Measurements from ENCODE around the gene MYRF. TPM values are rescaled to one million over a fixed set of nuclear protein-coding genes. Genes with fewer than 3 reads are reported as not detected.

The MYRF gene
- total RNA-seq, 1 donor from 2014 or later, result 62.1 TPM

DNA sequence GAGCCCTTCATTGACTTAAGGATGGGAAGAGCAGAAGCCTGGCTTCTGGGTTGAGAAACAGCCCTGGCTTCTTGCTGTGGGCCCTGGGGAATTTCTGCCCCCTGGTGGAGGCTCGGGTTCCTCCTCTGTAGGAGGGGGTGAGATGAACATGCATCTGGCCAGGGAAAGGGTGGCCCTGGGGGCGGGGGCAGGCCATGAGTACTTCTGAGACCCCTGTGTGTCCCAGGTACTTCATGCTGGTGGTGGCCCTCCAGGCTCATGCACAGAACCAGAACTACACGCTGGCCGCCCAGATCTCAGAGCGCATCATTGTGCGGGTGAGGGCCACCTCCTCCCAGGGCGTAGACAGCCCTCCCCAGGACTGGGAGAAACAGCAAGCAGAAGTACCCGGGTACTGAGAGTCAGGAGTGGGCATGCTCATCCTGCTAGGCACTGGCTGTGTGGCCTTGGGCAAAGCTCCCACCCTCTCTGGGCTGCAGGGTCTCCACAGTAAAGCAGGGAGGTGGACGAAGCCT, 24.2 kb downstream of the MYRF start:
- H3K9me3 Mint-ChIP-seq, result no peaks in the 10 kb centered on the region
- H3K27ac Mint-ChIP-seq, result no peak overlapping the region
- H3K4me3 Mint-ChIP-seq, result no peak overlapping the region
- H3K36me3 Mint-ChIP-seq, result peaks cover 6% of the 10 kb centered on the region
- H3K27me3 Mint-ChIP-seq, result no peaks in the 10 kb centered on the region
- H3K4me1 Mint-ChIP-seq (ENCODE audit: unreplicated experiment), result peaks cover 21% of the 10 kb centered on the region
- DNase-seq (ENCODE audit: extremely low spot score, unreplicated experiment), result no peak
- TF ChIP-seq, protein P1, sequence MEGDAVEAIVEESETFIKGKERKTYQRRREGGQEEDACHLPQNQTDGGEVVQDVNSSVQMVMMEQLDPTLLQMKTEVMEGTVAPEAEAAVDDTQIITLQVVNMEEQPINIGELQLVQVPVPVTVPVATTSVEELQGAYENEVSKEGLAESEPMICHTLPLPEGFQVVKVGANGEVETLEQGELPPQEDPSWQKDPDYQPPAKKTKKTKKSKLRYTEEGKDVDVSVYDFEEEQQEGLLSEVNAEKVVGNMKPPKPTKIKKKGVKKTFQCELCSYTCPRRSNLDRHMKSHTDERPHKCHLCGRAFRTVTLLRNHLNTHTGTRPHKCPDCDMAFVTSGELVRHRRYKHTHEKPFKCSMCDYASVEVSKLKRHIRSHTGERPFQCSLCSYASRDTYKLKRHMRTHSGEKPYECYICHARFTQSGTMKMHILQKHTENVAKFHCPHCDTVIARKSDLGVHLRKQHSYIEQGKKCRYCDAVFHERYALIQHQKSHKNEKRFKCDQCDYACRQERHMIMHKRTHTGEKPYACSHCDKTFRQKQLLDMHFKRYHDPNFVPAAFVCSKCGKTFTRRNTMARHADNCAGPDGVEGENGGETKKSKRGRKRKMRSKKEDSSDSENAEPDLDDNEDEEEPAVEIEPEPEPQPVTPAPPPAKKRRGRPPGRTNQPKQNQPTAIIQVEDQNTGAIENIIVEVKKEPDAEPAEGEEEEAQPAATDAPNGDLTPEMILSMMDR (conservative IDR thresholded peaks at IDR 0.05), result peak; percentile 76

DNA sequence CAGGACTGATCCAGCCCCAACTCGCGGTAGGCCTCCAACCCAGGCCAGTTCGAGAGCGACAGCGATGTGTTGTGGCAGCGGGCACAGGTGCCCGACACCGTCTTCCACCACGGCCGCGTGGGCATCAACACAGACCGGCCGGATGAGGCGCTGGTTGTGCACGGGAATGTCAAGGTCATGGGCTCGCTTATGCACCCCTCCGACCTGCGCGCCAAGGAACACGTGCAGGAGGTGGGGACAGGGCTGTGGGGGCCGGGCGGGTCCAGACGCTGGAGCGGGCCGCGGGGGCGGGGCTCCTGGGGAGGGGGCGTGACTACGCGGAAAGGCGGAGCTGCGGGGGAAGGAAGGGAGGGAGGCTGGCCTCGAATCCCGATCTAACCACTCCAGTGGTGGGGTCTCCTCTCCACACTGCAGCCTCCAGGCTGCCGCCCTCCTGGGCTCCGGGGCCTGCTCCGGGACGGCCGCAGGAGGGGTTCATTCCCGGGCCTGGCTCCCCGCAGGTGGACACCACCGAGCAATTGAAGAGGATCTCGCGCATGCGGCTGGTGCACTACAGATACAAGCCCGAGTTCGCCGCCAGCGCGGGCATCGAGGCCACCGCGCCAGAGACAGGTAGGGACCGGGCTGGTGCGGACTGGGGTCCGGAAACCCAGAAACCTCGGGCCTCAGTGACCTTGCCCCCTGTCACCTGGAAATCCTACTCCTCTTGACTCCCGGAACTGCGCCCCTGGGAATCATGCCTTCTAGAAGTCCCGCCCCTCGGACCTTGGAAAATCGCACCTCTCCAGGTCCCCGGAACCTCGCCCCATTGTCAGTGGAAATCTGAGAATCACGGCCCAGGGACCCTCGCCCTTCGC, 25.0 kb downstream of the MYRF start:
- DNase-seq (ENCODE audit: extremely low spot score, unreplicated experiment), result no peak
- peaks cover 6% of the 10 kb centered on the region for H3K36me3 Mint-ChIP-seq
- peaks cover 18% of the 10 kb centered on the region for H3K4me1 Mint-ChIP-seq (ENCODE audit: unreplicated experiment)
- no peak overlapping the region for H3K27ac Mint-ChIP-seq
- no peaks in the 10 kb centered on the region for H3K9me3 Mint-ChIP-seq
- TF ChIP-seq, protein P1 (conservative IDR thresholded peaks at IDR 0.05), result no peak
- no peak overlapping the region for H3K4me3 Mint-ChIP-seq
- no peaks in the 10 kb centered on the region for H3K27me3 Mint-ChIP-seq

DNA sequence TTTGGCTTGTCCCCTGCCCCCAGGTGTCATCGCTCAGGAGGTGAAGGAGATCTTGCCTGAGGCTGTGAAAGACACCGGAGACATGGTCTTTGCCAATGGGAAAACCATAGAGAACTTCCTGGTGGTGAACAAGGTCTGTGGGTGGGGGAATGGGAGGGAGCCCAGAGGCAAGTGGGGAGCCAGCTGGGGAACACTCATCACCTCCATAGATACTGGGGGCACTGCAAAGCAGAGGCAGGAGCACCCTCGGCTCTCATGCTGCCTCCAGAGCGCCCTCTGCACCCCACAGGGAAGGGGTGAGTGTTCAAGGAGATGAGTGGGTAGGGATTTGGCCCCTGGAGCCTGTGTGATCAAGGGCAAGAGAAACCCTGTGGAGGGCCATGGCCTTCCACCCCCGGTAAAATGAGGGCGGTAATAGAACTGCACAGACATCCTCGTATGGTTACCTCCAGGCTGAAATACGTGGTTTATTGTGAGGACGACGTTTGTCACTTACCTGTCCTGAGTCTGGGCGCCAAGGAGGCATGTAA, 26.0 kb downstream of the MYRF start:
- no peak for DNase-seq (ENCODE audit: extremely low spot score, unreplicated experiment)
- Mint-ChIP-seq H3K36me3 (peaks cover 6% of the 10 kb centered on the region), H3K27ac (no peak overlapping the region), H3K27me3 (no peaks in the 10 kb centered on the region), H3K9me3 (no peaks in the 10 kb centered on the region), H3K4me1 (ENCODE audit: unreplicated experiment) (peaks cover 18% of the 10 kb centered on the region), H3K4me3 (no peak overlapping the region)
- TF ChIP-seq, protein P1 (conservative IDR thresholded peaks at IDR 0.05), result no peak

DNA sequence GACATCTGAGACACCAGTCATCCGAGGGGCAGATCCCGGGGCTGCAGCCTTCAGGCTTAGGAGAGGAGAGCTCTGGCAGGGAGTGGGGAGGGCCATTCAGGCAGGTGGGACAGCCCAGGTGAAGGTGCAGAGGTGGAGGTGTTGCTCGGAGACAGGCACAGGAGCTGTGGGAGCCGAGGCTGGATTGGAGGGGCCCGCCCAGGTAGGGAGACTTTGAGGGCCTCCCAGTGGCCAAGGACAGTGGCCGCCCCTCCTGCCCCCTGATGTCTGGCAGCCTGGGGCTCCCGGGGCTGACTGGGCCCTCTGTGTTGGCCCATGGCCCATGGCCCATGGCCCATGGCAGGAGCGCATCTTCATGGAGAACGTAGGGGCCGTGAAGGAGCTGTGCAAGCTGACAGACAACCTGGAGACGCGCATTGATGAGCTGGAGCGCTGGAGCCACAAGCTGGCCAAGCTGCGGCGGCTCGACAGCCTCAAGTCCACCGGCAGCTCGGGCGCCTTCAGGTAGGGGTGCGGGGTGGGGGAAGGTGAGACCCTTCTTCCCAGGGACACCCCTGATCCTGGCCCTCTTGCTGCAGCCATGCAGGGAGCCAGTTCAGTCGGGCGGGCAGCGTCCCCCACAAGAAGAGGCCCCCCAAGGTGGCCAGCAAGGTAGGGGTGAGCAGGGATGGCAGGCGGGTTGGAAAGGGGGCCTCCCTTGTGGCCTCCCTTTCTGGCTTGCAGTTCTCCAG, 26.6 kb downstream of the MYRF start:
- H3K4me1 Mint-ChIP-seq (ENCODE audit: unreplicated experiment), result peaks cover 18% of the 10 kb centered on the region
- H3K9me3 Mint-ChIP-seq, result no peaks in the 10 kb centered on the region
- H3K27ac Mint-ChIP-seq, result no peak overlapping the region

More for the DNA sequence above, 26.6 kb downstream of the MYRF start:
- no peaks in the 10 kb centered on the region for H3K27me3 Mint-ChIP-seq
- peaks cover 6% of the 10 kb centered on the region for H3K36me3 Mint-ChIP-seq
- DNase-seq (ENCODE audit: extremely low spot score, unreplicated experiment), result no peak
- no peak overlapping the region for H3K4me3 Mint-ChIP-seq
- TF ChIP-seq, protein P1 (conservative IDR thresholded peaks at IDR 0.05), result no peak

Data from type B pancreatic cell (in vitro differentiated cells).